Stimulated activated CD4-positive, alpha-beta T cell treated with anti-CD3 and anti-CD28 coated beads, Interleukin-4, amount 100 ng/mL, for 4 hours (primary cell): Measurements from ENCODE around the gene FBP1.

Source experiments
- DNase-seq, 2 experiments: peaks; one replicate each; pipeline ENCODE4 v3.0.0-alpha.2; 2020

The FBP1 gene

DNA sequence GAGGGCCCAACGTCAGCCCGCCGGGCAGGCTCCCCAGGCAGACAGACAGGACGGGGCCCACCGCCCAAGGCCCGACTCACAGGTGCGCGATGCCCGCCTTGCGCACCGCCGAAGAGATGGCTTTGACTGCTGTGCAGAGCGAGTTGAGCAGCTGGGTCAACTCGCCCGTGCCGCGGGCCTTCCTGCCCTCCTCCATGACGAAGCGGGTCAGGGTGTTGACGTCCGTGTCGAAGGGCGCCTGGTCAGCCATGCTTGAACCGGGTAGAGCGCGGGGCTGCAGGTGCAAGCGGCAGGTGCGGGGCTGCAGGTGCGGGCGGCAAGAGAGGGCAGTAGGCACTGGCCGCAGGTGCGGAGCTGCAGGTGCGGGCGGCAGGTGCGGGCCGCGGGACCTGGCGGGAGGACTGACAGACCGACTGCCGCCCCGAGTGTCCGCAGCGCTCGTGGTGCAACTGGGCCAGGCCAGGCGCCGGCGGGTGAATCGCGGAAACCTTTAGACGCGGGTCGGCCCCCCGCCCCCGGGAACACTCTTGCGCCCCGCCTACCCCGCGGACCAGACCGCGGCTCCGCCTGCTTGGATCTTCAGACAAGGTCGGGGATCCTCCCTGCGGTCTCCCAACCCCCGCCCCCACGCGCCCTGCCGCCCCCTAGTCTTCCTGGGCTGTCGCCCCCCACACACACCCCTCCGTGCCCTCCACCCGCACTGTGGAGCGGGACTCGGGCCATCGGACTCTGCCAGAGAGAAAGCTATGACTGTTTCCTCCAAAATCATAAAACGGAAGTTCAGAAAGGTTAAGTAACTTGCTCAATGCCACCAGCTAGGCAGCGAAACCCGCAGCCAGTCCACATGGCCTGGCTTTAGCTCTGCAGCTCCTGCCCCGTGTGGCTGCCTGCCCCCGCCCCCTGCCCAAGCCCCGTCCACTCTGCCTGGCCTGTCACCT is at the start of gene FBP1:
FBP1 (minus strand) TSS at position 458 of the 938 bp plus-strand sequence; CDS start at position 250, 208 bp downstream.
- DNase-seq = peak; percentile 26 to 34

DNA sequence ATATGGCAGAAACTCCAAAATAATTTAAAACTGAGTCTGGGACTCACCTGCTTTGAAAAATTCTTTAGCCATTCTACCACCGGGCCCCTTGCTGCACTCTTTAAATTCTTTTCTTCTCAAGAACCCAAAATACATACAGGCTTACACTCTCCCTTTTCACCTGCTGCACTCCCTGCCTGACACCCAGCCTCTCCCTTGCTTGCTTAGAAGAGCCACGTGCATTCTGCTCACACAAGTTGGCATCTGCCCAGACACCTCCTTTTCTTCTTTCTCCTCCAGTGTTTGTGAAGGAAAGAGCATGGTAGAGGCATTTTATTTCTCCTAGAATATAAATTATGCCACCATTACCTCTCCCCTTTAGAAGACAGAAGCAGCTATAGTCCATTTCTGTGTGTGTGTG is 48.1 kb upstream of the FBP1 start:
- DNase-seq = no peak

DNA sequence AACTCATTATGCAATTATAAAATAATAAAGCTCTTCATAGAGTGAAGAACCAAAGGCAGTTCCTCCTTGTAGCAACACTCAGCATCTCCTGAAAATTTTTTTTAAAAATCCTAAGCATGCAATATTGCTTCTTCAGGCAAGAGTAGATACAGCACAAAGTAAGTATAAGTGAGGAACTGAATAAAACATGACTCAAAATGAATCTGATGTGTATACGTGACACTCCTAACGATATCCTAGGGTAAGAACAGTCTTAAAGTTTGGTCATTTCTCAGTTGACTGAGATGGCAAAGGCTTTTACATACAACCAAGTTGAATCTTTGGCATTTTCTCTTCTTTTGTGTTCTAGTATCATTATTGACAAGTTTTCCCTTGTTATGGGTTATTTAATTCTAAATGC is 46.0 kb upstream of the FBP1 start:
- no peak for DNase-seq

DNA sequence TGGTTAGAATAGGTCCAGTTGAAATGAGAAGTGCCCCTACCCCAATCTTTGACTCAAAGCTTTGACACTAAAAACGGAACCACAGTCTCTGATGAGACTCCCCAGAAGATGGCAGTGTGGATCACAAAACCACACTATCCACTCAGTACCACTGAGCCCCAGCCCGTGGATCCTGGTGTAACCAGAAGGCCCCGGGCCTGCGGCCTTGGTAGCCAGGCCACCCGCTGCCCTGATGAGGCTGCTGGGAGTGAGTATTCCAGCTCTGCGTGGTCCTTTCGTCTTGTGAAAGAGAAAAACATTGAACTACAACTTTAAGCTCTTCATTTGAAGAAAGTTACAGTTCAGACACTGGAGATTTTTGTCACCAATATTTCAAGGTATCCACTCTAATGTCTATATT is 42.2 kb upstream of the FBP1 start:
- DNase-seq = peak; percentile 29 to 38

DNA sequence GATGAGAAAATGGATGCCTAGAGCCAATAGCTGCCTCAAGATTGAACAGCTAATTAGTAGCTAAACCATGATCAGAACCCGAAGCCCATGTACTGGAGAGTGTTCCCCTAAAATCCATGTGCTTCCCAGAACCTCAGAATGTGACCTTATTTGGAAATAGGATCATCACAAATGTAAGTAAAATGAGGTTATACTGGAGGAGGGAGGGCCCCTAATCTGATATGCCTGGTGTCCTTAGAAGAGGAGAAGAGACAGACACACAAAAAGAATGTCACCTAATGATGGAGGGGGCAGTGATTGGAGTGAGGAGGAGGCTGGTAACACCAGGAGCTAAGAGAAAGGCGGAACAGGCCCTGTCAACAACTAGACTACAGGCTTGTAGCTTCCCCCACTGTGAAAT is 41.3 kb upstream of the FBP1 start:
- no peak for DNase-seq

- no peak for DNase-seq
Measured at GRCh38 chr9:94680020-94680419, 40.7 kb upstream of the FBP1 start.

DNA sequence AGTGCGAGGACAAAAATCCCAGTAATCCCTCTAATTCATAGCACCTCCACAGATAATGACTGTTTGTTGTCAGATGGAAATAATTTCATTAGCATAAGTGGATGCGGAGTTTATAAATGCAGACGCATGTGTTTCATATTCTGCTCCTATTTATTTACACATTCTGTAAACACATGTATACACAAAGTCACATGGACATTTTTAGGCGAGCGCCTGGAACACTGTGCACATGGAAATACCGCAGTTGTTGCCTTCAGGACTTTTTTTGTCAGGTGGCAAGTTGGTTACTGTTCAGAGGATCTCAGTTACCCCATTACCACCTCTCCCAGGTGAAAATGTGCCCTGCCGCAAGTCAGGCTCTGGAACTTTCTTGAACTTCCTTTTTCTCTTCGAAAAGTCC is 40.3 kb upstream of the FBP1 start:
- no peak for DNase-seq

GRCh38 chr9:94677929-94678328 is 38.6 kb upstream of the FBP1 start:
- DNase-seq = no peak

- no peak for DNase-seq
Measured at GRCh38 chr9:94676446-94677131, 37.3 kb upstream of the FBP1 start.

DNA sequence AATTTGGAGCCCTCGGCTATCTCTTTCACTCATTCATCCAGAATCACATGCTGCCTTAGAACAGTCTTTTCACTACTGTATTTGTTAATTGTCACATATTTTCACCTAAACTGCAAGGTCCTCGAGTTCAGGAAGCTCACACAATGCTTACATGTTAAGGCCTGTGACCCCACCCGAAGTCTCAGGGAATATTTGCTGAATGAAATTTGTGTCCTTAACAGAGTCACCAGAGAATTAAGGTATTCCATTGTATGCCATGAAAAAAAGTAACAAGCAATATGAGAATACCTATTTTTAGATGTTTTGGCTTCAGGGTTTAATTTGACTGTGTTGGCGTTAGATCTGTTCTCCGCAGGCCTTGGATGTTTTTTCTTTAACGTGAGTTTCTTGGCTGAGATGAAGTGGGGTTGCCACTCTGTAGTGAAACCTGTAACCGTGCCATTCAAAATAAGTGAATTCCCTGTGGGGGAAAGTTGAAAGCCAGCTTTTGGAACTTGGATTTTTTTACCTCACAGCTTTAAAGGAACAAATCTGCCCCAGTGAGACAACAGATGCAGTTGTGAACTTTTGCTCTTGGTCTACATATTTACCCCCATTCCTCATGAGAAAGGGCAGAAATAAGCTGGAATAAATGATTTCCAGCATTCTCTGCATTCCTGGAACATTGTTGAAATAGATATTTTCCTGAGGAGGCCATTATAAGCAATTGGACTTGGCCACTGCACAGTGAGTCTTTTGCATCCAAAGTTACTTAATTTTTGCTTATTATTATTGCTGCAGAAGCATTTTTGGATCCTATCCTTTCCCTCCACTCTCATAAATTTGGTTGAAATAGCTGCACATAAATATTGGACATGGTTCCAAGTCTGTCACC is 35.9 kb upstream of the FBP1 start:
- DNase-seq = no peak

- DNase-seq = no peak
Measured at GRCh38 chr9:94672811-94673487, 33.6 kb upstream of the FBP1 start.

DNA sequence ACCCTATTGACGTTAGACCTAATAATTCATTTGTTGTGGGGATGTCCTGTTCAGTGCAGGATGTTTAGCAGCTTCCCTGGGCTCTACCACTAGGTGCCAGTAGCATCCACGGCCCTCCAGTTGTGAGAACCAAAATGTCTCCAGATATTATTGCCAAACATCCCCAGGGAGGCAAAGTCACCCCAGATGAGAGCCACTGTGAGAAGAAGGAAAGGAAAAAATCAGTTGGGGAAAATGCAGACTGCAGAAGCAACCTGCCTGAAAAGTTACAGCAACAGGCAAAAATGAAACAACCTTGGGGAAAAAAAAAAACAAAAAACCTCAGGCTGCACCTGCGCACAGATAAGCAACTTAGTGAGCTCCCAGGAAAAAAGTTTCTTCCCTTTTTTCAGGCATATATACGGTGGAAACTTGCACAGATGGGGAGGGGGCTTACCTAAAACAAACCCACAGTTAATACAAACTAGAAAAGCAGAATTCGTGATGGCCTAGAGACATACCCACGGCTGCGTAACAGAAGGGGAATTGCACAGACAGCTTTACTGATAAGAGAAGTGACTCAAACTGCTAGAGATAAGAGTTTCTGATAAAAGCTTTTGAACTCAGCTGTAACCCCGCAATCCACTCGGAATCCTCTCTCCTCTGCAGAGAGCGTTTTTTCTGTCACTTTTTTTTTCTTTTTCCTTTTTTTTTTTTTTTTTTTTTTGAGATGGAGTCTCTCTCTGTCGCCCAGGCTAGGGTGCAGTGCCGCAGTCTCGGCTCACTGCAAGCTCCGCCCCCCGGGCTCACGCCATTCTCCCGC is 29.8 kb upstream of the FBP1 start:
- peak; percentile 24 to 29 for DNase-seq

- DNase-seq = no peak
Measured at GRCh38 chr9:94668418-94668927, 29.2 kb upstream of the FBP1 start.

- DNase-seq = no peak
Measured at GRCh38 chr9:94666364-94667099, 27.2 kb upstream of the FBP1 start.

GRCh38 chr9:94665613-94666012 is 26.3 kb upstream of the FBP1 start:
- DNase-seq = no peak

DNA sequence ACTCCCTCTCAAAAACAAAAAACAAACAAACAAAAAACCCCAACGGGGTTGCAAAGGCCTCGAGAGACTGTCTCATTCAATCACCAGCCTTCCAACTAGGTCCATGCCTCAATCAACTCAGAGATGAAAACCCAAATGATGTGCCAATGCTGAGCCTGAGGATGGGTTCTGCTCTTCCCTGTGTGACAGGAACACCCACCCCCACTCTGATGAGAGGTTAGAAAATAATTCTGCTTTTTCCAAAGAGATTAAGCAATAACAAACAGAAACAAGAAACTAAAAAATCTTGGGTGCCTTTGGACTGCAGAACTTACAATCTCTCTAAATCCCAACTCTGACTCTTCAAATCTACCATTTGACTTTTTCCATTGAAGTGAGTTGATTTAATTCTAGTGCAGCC is 25.5 kb upstream of the FBP1 start:
- DNase-seq = no peak

DNA sequence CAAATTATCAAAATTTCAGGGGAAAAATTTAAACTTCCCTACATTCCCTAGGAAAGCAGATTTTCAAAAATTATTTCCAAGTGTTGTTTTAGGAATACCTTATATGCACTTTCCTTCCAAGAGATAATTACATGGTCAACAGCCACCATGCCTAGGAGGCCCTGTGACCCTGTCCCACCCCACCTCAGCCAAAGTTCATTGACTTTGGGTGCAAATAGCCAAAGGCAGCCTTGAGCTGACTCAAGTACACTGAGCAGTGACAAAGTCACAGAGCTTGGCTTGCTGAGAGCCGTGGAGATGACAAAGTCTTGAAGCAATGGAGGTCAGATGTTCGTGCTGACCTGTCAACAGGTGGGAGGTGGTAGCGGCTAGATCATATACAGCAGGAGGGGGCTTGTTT is 24.3 kb upstream of the FBP1 start:
- DNase-seq = no peak

DNA sequence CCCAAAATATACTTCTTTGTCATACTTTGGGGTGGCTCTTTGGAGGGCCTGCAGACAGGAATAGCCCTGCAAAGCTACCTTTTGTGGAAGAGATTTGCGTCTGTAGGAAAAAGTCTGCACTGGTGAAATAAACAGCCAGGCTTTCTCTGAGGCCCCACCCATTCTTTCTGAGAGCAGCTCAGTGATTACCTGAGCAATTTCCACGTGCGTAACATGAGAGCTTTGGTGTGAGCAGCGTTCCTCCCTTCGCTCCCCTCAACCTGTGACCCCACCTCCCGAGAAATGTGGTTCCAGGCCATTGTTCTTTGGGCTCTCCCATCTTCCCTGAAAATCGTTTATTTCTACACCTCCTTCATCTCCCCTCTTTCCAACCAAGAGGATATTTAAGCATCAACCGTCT is 23.8 kb upstream of the FBP1 start:
- DNase-seq = no peak

DNA sequence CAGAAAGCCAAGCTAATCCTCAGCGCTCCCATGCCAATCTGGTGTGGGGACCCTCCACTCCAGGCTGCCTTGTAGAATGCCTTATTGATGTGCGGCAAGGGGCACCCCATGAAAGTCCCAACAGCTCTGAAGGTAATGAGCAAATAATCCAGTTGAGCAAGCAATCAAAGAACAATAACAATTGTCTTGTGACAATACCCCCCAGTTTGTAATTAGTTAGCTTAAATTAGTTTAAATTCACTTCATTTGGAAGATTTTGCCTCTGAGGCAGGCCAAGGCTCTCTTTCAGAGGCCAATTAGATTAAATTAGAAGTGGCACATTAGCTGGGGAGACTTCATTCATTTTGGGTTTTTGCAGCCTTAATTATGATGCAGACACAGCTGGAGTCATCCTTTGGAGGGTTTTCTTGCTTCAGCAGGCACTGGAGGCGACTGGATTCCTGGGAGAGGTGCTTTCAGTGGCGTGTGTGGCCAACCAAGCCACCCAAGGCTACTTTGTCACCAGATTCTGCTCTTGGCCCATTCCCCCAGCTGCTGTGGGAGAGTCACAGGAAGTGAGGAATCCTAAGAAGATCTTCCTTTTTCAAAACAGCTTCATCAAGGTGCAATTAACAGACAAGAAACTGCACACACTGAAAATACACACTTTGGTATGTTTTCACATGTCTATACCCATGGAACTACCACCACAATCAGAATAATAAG is 17.9 kb upstream of the FBP1 start:
- DNase-seq = no peak

DNA sequence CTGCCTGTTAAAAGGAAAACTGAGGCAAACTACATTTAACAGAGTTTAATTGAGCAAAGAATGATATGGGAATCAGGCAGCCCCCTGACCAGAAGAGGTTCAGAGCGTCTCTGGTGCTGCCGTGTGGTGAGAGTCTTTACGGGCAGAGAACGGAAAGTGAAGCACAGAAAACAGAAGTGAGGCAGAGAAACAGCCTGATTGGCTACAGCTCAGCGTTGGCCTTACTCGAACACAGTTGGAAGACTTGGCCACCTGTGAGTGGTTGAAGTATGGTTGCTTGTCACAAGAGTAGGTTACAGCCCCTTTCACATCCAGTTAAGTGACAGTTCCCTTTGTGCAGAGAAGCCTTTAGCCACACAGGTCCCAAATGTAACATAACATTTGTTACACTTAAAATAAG is 16.9 kb upstream of the FBP1 start:
- DNase-seq = peak in 1 of 2 experiments; percentile 23
